Heart right ventricle (tissue), 16 donors: Measurements from ENCODE around the gene ASPSCR1. TPM values are rescaled to one million over a fixed set of nuclear protein-coding genes. Genes with fewer than 3 reads are reported as not detected.
A peak's percentile ranks its signal among the peaks of the same experiment; 100 is the strongest.

Experiments used
- ATAC-seq, 8 donors: fragments of 200-7000 bp; cut with Tn5 transposase; one replicate each; pipeline ENCODE4 v1.9.1; 2020; ENCODE audit warnings: mild to moderate bottlenecking in 8 of 8, moderate library complexity in 8 of 8, moderate number of reproducible peaks in 1 of 8
- DNase-seq, 2 donors: peaks; one replicate each; pipeline ENCODE4 v3.0.0-alpha.2; 2020
- H3K27ac ChIP-seq, 10 donors: fragments of 200-600 bp; sonication (generic) in 2 of 10; one replicate each; pipeline versions ENCODE4 v1.5.0 to v1.8.0; 2020 to 2022; ENCODE audit warnings: mild to moderate bottlenecking in 3 of 10
- H3K27me3 ChIP-seq, 7 donors: fragments of 200-600 bp; one replicate each; pipeline ENCODE4 v1.8.0; 2021 to 2022; ENCODE audit warnings: mild to moderate bottlenecking in 2 of 7
- H3K36me3 ChIP-seq, 9 donors: fragments of 200-600 bp; sonication (generic) in 1 of 9; one replicate each; pipeline versions ENCODE4 v1.5.0 to v1.8.0; 2020 to 2022; ENCODE audit warnings: mild to moderate bottlenecking in 2 of 9
- H3K4me1 ChIP-seq, 9 donors: fragments of 200-600 bp; sonication (generic) in 1 of 9; one replicate each; pipeline versions ENCODE4 v1.5.0 to v1.8.0; 2020 to 2022; ENCODE audit warnings: mild to moderate bottlenecking in 4 of 9
- H3K4me3 ChIP-seq, 10 donors: fragments of 200-600 bp; sonication (generic) in 2 of 10; one replicate each; pipeline versions ENCODE4 v1.5.0 to v1.8.0; 2020 to 2022; ENCODE audit warnings: mild to moderate bottlenecking in 7 of 10, moderate library complexity in 2 of 10
- H3K9me3 ChIP-seq, 11 donors: fragments of 200-600 bp in 10 of 11; sonication (generic) in 2 of 11; one replicate each; pipeline versions ENCODE4 v1.5.0 to v1.8.0; 2013 to 2022; ENCODE audit warnings: mild to moderate bottlenecking in 2 of 11, control low read depth in 1 of 11, moderate library complexity in 1 of 11
- WGBS, 2 donors: extraction: QIAGEN DNeasy Blood & Tissue Kit; methylation state at CpG; one replicate each; pipeline ENCODE4 v1.1.7; 2013; ENCODE audit warnings: inconsistent platforms in 1 of 2; 5-methylcytosine and 5-hydroxymethylcytosine counted together
- intact Hi-C, 10 donors: fragments of 100-400 bp; cut with DNase I; formaldehyde crosslinking; loops; one replicate each; pipeline versions ENCODE4 v1.11.1 to v1.14.2; 2022
- polyA plus RNA-seq, 2 donors: library from polyadenylated mRNA; stranded (reverse); fragments of 200-250 nt; gene quantifications; one replicate each; pipeline ENCODE4 v1.2.3, GENCODE V29; 2013
- total RNA-seq, 10 donors: library from RNA; stranded (reverse); fragmentation: NEBNext Ultra II Directional in 3 of 10; extraction: Animal tissue kit (Norgen Biotek cat#: 25700) in 3 of 10; gene quantifications; one replicate each; pipeline versions ENCODE4 v1.2.1 to v1.2.4, GENCODE V29; 2021 to 2023
- TF ChIP-seq, protein P1 (sequence below), 9 donors: fragments of 200-600 bp; sonication (generic) in 2 of 9; IDR thresholded peaks; one replicate each; pipeline versions ENCODE4 v1.5.0 to v1.8.0; 2021 to 2022; ENCODE audit warnings: antibody characterized with exemption in 9 of 9, mild to moderate bottlenecking in 5 of 9, moderate library complexity in 1 of 9
- donor health status: Arrhythmogenic right ventricular cardiomyopathy.
- donor health status: ischemic (EF 13 %, LVEDD 7.1; RV severe dilation, severe dysfunction).
- donor health status: healthy with polysubstance abuse.
- donor health status: DM: no; HTN: yes; CAD: no.
- donor health status: DM: no; HTN: no; CAD: no.
- donor health status: ischemic (EF 25% LVEDD 6.9; RV normal size, moderate dysfunction).
- donor health status: ischemic (EF 25% LVEDD 5.7; RV mildly dilated, moderate dysfunction).
- donor health status: healthy.
- donor health status: DM: yes; HTN: yes; CAD: no.
- donor health status: Ischemic cardiomyopathy.
- donor health status: ischemic (EF 35%, LVEDD 5.7; RV mildly dilated, moderate dysfunction).
- donor health status: nonischemic (EF 11% LVEDD 7.7; RV severe dilation, severe dysfunction).
- donor health status: DM: yes; HTN: yes; CAD: no.
- donor health status: PGD.
- donor health status: ischemic (EF 29% LVEDD 5.4; RV normal size, mild dysfunction).
- donor health status: nonischemic (EF 23%, LVEDD 6.1; RV moderate dilation, normal function).

Gene ASPSCR1
- total and polyA plus RNA-seq, 12 donors: 19.9 to 115 (median 25.1) TPM

GRCh38 chr17:82030470-82031302 is 53.3 kb downstream of the ASPSCR1 start:
- H3K9me3 ChIP-seq: no peaks in the 10 kb centered on the region
- H3K4me1 ChIP-seq: peaks cover 7 to 35% (median 25%) of the 10 kb centered on the region in 9 donors
- 1% methylated on average over 92 to 94 of the region's 94 CpGs for WGBS, 2 donors
- intact Hi-C loops: loop anchor here in 9 of 10 donors (1.0 to 10.0 kb wide), 8 partner anchors 72 to 294 kb away; no protein-coding TSS in a partner anchor
- peak overlapping the region in 2 of 10 donors; percentile 8 to 26 for H3K27ac ChIP-seq
- peaks cover 0 to 17% (median 0%) of the 10 kb centered on the region in 9 donors for H3K36me3 ChIP-seq
- TF ChIP-seq, protein P1, sequence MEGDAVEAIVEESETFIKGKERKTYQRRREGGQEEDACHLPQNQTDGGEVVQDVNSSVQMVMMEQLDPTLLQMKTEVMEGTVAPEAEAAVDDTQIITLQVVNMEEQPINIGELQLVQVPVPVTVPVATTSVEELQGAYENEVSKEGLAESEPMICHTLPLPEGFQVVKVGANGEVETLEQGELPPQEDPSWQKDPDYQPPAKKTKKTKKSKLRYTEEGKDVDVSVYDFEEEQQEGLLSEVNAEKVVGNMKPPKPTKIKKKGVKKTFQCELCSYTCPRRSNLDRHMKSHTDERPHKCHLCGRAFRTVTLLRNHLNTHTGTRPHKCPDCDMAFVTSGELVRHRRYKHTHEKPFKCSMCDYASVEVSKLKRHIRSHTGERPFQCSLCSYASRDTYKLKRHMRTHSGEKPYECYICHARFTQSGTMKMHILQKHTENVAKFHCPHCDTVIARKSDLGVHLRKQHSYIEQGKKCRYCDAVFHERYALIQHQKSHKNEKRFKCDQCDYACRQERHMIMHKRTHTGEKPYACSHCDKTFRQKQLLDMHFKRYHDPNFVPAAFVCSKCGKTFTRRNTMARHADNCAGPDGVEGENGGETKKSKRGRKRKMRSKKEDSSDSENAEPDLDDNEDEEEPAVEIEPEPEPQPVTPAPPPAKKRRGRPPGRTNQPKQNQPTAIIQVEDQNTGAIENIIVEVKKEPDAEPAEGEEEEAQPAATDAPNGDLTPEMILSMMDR (IDR thresholded peaks at IDR 0.05): peak; percentile 83 to 98 (median 95)
- H3K4me3 ChIP-seq: peak overlapping the region; percentile 37 to 59 (median 52)
- H3K27me3 ChIP-seq: peaks cover 0 to 10% (median 6%) of the 10 kb centered on the region in 7 donors
- DNase-seq (peak; percentile 82 to 87), ATAC-seq (peak; percentile 74 to 92 (median 84))

GRCh38 chr17:82031303-82031884 is 54.0 kb downstream of the ASPSCR1 start, which contains the start of gene RAC3:
Gene RAC3, plus strand, starts transcription at chr17:82031678. Its CDS starts 84 bp downstream, at chr17:82031762.
- peaks cover 0 to 10% (median 6%) of the 10 kb centered on the region in 7 donors for H3K27me3 ChIP-seq
- WGBS, 2 donors: 1% methylated on average over 35 to 87 of the region's 96 CpGs
- TF ChIP-seq, protein P1 (IDR thresholded peaks at IDR 0.05): no peak
- intact Hi-C loops: loop anchor here in 6 of 10 donors (2.0 to 10.0 kb wide), 6 partner anchors 71 to 293 kb away; no protein-coding TSS in a partner anchor
- H3K36me3 ChIP-seq: peaks cover 0 to 17% (median 0%) of the 10 kb centered on the region in 9 donors
- peak in 1 of 8 donors; percentile 6 for ATAC-seq
- H3K27ac ChIP-seq: peak within 1 kb of the TSS in 2 of 10 donors; percentile 8 to 26
- H3K9me3 ChIP-seq: no peaks in the 10 kb centered on the region
- no peak for DNase-seq
- peak within 1 kb of the TSS; percentile 37 to 59 (median 52) for H3K4me3 ChIP-seq
- H3K4me1 ChIP-seq: peaks cover 7 to 42% (median 31%) of the 10 kb centered on the region in 9 donors

DNA sequence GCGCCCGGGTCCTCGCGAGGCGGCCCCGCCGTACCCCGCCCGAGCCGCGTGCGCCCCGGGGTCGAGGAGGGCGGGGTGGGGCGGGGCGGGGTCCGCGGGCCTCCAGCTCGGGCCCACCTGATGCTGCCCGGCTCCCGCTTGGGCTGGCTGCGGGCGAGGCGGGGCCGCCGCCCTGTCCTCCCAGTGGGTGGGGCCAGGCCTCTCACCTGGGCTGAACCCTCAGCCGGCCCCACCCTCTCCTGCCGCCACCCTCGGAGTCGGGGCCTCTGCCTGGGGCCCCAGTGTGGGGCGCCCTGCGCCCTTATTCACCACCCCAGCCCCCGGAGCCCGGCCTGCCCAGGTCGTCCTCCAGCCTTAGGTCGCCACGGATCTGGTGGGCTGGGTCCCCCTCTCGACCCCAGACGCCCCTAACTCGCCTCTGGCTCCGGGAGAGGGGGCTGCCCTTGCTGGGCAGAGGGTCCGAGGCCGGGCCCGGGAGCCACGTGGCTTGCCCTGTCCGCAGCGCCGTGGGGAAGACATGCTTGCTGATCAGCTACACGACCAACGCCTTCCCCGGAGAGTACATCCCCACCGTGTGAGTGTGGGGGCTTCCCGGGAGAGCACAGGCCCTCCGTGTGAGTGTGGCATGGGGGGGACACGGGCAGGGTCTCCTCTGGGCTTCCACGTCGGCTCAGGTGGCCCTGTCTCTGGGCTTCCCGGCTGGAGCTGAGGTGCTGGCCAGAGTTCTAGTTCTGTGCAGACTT is 54.6 kb downstream of the ASPSCR1 start:
- TF ChIP-seq, protein P1 (IDR thresholded peaks at IDR 0.05): no peak

More for the DNA sequence above, 54.6 kb downstream of the ASPSCR1 start:
- WGBS, 2 donors: 16 to 17% methylated on average over 39 to 57 of the region's 59 CpGs
- Histone ChIP-seq H3K27me3 (peaks cover 0 to 10% (median 6%) of the 10 kb centered on the region in 7 donors), H3K9me3 (no peaks in the 10 kb centered on the region), H3K4me3 (peak overlapping the region in 8 of 10 donors; percentile 18 to 40 (median 31)), H3K27ac (no peak overlapping the region), H3K36me3 (peaks cover 0 to 14% (median 0%) of the 10 kb centered on the region in 9 donors), H3K4me1 (peaks cover 11 to 49% (median 38%) of the 10 kb centered on the region in 9 donors)
- intact Hi-C loops: loop anchor here in 6 of 10 donors (2.0 to 10.0 kb wide), 6 partner anchors 70 to 293 kb away; no protein-coding TSS in a partner anchor
- ATAC-seq: no peak
- no peak for DNase-seq
